Left lung (tissue), 10 donors: ENCODE results near the gene ATXN7. TPM values are rescaled to one million over a fixed set of nuclear protein-coding genes. Genes with fewer than 3 reads are reported as not detected.

Experiments used
- ATAC-seq: fragments of 200-7000 bp; cut with Tn5 transposase; one replicate; pipeline ENCODE4 v1.9.1; 2020; ENCODE audit warnings: moderate library complexity
- DNase-seq, 4 donors: peaks; one replicate each; pipeline ENCODE4 v3.0.0-alpha.2; 2013 to 2020
- H3K27ac ChIP-seq, 2 donors: fragments of 200-600 bp; sonication (generic) in 1 of 2; one replicate each; pipeline versions ENCODE4 v1.5.0 to v1.8.0; 2020 to 2021
- H3K27me3 ChIP-seq, 2 donors: fragments of 200-600 bp; sonication (generic) in 1 of 2; one replicate each; pipeline versions ENCODE4 v1.5.0 to v1.8.0; 2020 to 2021
- H3K36me3 ChIP-seq, 2 donors: fragments of 200-600 bp; sonication (generic) in 1 of 2; one replicate each; pipeline versions ENCODE4 v1.5.0 to v1.8.0; 2020 to 2021
- H3K4me1 ChIP-seq, 2 donors: fragments of 200-600 bp; one replicate each; pipeline ENCODE4 v1.8.0; 2021
- H3K4me3 ChIP-seq, 2 donors: fragments of 200-600 bp; sonication (generic) in 1 of 2; one replicate each; pipeline versions ENCODE4 v1.5.0 to v1.8.0; 2020 to 2021; ENCODE audit warnings: mild to moderate bottlenecking in 1 of 2
- H3K9me3 ChIP-seq, 2 donors: fragments of 200-600 bp; sonication (generic) in 1 of 2; one replicate each; pipeline versions ENCODE4 v1.5.0 to v1.8.0; 2020 to 2021
- CTCF ChIP-seq, 2 donors: fragments of 200-600 bp; sonication (generic) in 1 of 2; IDR thresholded peaks; one replicate each; pipeline versions ENCODE4 v1.5.0 to v1.8.0; 2021; ENCODE audit warnings: antibody characterized with exemption in 2 of 2
- intact Hi-C, 2 donors: fragments of 100-400 bp; cut with DNase I; formaldehyde crosslinking; loops; one replicate each; pipeline versions ENCODE4 v1.11.2 to v1.14.2; 2022
- polyA plus RNA-seq, 6 donors: library from polyadenylated mRNA; unstranded; fragments of 120-200 nt; gene quantifications; one replicate each; pipeline ENCODE4 v1.2.1, GENCODE V29; 2013; ENCODE audit not compliant: insufficient read length in 6 of 6
- total RNA-seq, 2 donors: library from RNA; stranded (reverse); fragmentation: NEBNext Ultra II Directional; extraction: Animal tissue kit (Norgen Biotek cat#: 25700); gene quantifications; one replicate each; pipeline ENCODE4 v1.2.1, GENCODE V29; 2021
- donor health status: DM: no; HTN: yes; CAD: no.
- donor health status: DM: no; HTN: no; CAD: no.

ATXN7 gene
- total and polyA plus RNA-seq, 8 donors, result 23.4 to 32.5 (median 26.0) TPM

GRCh38 chr3:63984391-63984790 lies 120.7 kb downstream of the ATXN7 start:
- H3K36me3 ChIP-seq, result peaks cover 0 to 88% of the 10 kb centered on the region in 2 donors
- no peak for DNase-seq
- no peak for ATAC-seq
- H3K27ac ChIP-seq, result no peak overlapping the region
- intact Hi-C loops, result no loop called here
- H3K27me3 ChIP-seq, result no peaks in the 10 kb centered on the region
- peaks cover 0 to 27% of the 10 kb centered on the region in 2 donors for H3K4me1 ChIP-seq
- TF ChIP-seq CTCF (IDR thresholded peaks at IDR 0.05), result no peak
- H3K9me3 ChIP-seq, result no peaks in the 10 kb centered on the region
- H3K4me3 ChIP-seq, result no peak overlapping the region

GRCh38 chr3:63986146-63986545 lies 122.5 kb downstream of the ATXN7 start:
- Histone ChIP-seq H3K36me3 (peaks cover 4 to 92% of the 10 kb centered on the region in 2 donors), H3K4me3 (no peak overlapping the region), H3K9me3 (no peaks in the 10 kb centered on the region), H3K4me1 (peaks cover 0 to 12% of the 10 kb centered on the region in 2 donors), H3K27me3 (no peaks in the 10 kb centered on the region), H3K27ac (no peak overlapping the region)
- TF ChIP-seq CTCF (IDR thresholded peaks at IDR 0.05), result no peak
- intact Hi-C loops, result no loop called here
- DNase-seq (no peak), ATAC-seq (no peak)

- intact Hi-C loops, result no loop called here
- H3K36me3 ChIP-seq, result peaks cover 4 to 92% of the 10 kb centered on the region in 2 donors
Observed at GRCh38 chr3:63986831-63987230, 123.2 kb downstream of the ATXN7 start.

GRCh38 chr3:63988943-63989342 lies 125.3 kb downstream of the ATXN7 start:
- Histone ChIP-seq H3K9me3 (no peaks in the 10 kb centered on the region), H3K4me3 (no peak overlapping the region), H3K27ac (no peak overlapping the region), H3K36me3 (peaks cover 4 to 88% of the 10 kb centered on the region in 2 donors), H3K27me3 (no peaks in the 10 kb centered on the region), H3K4me1 (peaks cover 0 to 11% of the 10 kb centered on the region in 2 donors)
- DNase-seq, result no peak
- no peak for TF ChIP-seq CTCF (IDR thresholded peaks at IDR 0.05)
- ATAC-seq, result no peak
- intact Hi-C loops, result no loop called here

More at GRCh38 chr3:63986831-63987230, 123.2 kb downstream of the ATXN7 start:
- Histone ChIP-seq H3K9me3 (no peaks in the 10 kb centered on the region), H3K27ac (no peak overlapping the region), H3K4me3 (no peak overlapping the region), H3K27me3 (no peaks in the 10 kb centered on the region), H3K4me1 (peaks cover 0 to 5% of the 10 kb centered on the region in 2 donors)
- ATAC-seq (no peak), DNase-seq (no peak)
- TF ChIP-seq CTCF (IDR thresholded peaks at IDR 0.05), result no peak

GRCh38 chr3:63990204-63990603 lies 126.5 kb downstream of the ATXN7 start:
- no peak for TF ChIP-seq CTCF (IDR thresholded peaks at IDR 0.05)
- peaks cover 0 to 16% of the 10 kb centered on the region in 2 donors for H3K4me1 ChIP-seq
- H3K36me3 ChIP-seq, result peaks cover 4 to 76% of the 10 kb centered on the region in 2 donors
- intact Hi-C loops, result loop anchor here in 1 of 2 donors (10.0 kb wide), 1 partner anchor 635 kb away; no protein-coding TSS in a partner anchor
- ATAC-seq (no peak), DNase-seq (peak in 1 of 4 donors; percentile 59)
- no peaks in the 10 kb centered on the region for H3K27me3 ChIP-seq
- H3K27ac ChIP-seq, result no peak overlapping the region
- H3K9me3 ChIP-seq, result no peaks in the 10 kb centered on the region
- H3K4me3 ChIP-seq, result no peak overlapping the region
